Panc1 (cell line): ENCODE results near the gene MAL.

ENCODE experiments used
- POLR2AphosphoS5 ChIP-seq: IDR thresholded peaks from 2 replicates; pipeline ENCODE4 v1.6.1; 2012; ENCODE audit warnings: mild to moderate bottlenecking, low read depth, low read length, moderate library complexity
- TF ChIP-seq, protein P1 (sequence below): fragments of 450-650 bp; IDR thresholded peaks from 2 replicates; pipeline ENCODE4 v1.5.1; 2017; ENCODE audit warnings: mild to moderate bottlenecking

DNA sequence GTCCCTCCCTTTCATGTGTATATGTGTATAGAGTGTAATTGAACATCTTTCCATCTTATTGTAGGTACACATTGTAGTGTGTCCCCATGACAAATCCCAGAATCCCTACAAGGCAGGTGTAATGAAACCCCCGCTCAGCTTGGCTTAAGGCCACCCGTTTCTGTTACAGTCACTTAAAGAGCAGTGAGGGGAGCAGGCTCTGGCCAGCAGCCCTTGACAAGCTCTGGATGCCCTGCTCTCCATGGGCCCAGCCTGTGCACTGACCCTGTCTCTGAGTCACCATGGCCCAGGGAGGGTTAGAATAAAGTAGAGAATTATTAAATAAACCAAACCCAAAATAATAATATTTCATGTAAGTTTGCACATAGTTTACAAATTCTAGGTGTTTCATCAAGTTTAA lies 17.2 kb upstream of the MAL start:
- TF ChIP-seq, protein P1, sequence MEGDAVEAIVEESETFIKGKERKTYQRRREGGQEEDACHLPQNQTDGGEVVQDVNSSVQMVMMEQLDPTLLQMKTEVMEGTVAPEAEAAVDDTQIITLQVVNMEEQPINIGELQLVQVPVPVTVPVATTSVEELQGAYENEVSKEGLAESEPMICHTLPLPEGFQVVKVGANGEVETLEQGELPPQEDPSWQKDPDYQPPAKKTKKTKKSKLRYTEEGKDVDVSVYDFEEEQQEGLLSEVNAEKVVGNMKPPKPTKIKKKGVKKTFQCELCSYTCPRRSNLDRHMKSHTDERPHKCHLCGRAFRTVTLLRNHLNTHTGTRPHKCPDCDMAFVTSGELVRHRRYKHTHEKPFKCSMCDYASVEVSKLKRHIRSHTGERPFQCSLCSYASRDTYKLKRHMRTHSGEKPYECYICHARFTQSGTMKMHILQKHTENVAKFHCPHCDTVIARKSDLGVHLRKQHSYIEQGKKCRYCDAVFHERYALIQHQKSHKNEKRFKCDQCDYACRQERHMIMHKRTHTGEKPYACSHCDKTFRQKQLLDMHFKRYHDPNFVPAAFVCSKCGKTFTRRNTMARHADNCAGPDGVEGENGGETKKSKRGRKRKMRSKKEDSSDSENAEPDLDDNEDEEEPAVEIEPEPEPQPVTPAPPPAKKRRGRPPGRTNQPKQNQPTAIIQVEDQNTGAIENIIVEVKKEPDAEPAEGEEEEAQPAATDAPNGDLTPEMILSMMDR: no peak
- no peak for TF ChIP-seq POLR2AphosphoS5
